C4-2B (cell line): ENCODE results near the gene PREB.

ENCODE experiments used
- H3K27ac ChIP-seq: fragments of 450-650 bp; 2 replicates; pipeline ENCODE4 v1.5.1; 2017
- ZFX ChIP-seq: fragments of 450-650 bp; IDR thresholded peaks from 2 replicates; pipeline ENCODE4 v1.6.1; 2017
- TF ChIP-seq, protein P1 (sequence below): fragments of 450-650 bp; conservative IDR thresholded peaks from 2 replicates; pipeline ENCODE4 v1.5.1; 2017; ENCODE audit warnings: mild to moderate bottlenecking

PREB gene

GRCh38 chr2:27160191-27160590, 25.8 kb upstream of the PREB start:
- no peak for TF ChIP-seq ZFX
- TF ChIP-seq, protein P1, sequence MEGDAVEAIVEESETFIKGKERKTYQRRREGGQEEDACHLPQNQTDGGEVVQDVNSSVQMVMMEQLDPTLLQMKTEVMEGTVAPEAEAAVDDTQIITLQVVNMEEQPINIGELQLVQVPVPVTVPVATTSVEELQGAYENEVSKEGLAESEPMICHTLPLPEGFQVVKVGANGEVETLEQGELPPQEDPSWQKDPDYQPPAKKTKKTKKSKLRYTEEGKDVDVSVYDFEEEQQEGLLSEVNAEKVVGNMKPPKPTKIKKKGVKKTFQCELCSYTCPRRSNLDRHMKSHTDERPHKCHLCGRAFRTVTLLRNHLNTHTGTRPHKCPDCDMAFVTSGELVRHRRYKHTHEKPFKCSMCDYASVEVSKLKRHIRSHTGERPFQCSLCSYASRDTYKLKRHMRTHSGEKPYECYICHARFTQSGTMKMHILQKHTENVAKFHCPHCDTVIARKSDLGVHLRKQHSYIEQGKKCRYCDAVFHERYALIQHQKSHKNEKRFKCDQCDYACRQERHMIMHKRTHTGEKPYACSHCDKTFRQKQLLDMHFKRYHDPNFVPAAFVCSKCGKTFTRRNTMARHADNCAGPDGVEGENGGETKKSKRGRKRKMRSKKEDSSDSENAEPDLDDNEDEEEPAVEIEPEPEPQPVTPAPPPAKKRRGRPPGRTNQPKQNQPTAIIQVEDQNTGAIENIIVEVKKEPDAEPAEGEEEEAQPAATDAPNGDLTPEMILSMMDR, result no peak
- no peak overlapping the region for H3K27ac ChIP-seq

- TF ChIP-seq, protein P1, result no peak
- no peak for TF ChIP-seq ZFX
- no peak overlapping the region for H3K27ac ChIP-seq
Observed at GRCh38 chr2:27159271-27159670, 24.8 kb upstream of the PREB start.

GRCh38 chr2:27158468-27158867, 24.0 kb upstream of the PREB start:
- no peak overlapping the region for H3K27ac ChIP-seq
- TF ChIP-seq, protein P1, result no peak
- no peak for TF ChIP-seq ZFX

DNA sequence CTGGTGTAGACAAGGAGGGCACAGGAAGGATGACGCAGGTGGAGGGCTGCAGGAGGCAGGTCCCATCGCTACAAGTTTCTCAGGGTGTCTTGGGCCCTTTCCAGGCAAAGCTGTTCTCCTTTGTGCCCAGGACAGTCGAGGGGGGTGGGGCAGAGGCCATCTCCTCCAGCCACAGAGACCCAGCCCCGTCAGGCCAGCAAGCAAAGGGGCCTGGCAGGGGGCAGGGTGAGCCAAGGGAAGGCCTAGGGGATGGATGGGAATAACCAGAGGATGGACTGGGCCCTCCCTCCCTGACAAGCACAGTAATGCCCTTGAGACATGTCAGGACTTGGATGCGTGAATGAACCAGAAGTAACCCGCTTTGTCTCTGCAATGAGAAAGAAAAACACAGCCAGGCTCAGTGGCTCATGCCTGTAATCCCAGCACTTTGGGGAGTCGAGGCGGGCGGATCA, 20.7 kb upstream of the PREB start:
- no peak overlapping the region for H3K27ac ChIP-seq
- TF ChIP-seq, protein P1, result no peak
- TF ChIP-seq ZFX, result no peak

- H3K27ac ChIP-seq, result no peak overlapping the region
Observed at GRCh38 chr2:27154488-27154887, 20.1 kb upstream of the PREB start.

GRCh38 chr2:27152796-27153464, 18.5 kb upstream of the PREB start:
- H3K27ac ChIP-seq, result no peak overlapping the region
- TF ChIP-seq ZFX, result no peak
- TF ChIP-seq, protein P1, result no peak

More at GRCh38 chr2:27154488-27154887, 20.1 kb upstream of the PREB start:
- no peak for TF ChIP-seq ZFX
- TF ChIP-seq, protein P1, result no peak

GRCh38 chr2:27152102-27152795, 17.8 kb upstream of the PREB start:
- TF ChIP-seq, protein P1, result no peak
- no peak for TF ChIP-seq ZFX
- no peak overlapping the region for H3K27ac ChIP-seq
